Neural cell (in vitro differentiated cells): Measurements from ENCODE around the gene VSIG10L2. TPM values are rescaled to one million over a fixed set of nuclear protein-coding genes. Genes with fewer than 3 reads are reported as not detected.
A peak's percentile ranks its signal among the peaks of the same experiment; 100 is the strongest.

Experiments
- H2AFZ ChIP-seq: fragments of 200-600, 300-800 bp; sonication (generic), shearing (Covaris generic); 2 replicates; pipeline ENCODE4 v1.6.0; 2014; ENCODE audit warnings: low read depth, mild to moderate bottlenecking, antibody characterized with exemption, low read length, moderate library complexity
- H3F3A ChIP-seq: fragments of 200-600 bp; shearing (Covaris generic); 2 replicates; pipeline ENCODE4 v1.6.1; 2016; ENCODE audit warnings: mild to moderate bottlenecking, moderate library complexity, mixed read lengths, antibody characterized with exemption, low read length; ENCODE audit not compliant: insufficient read depth, poor library complexity, severe bottlenecking
- H3K27ac ChIP-seq: fragments of 200-600, 300-800 bp; sonication (generic), shearing (Covaris generic); 2 replicates; pipeline ENCODE4 v1.5.1; 2014; ENCODE audit warnings: mild to moderate bottlenecking, low read length, moderate library complexity
- H3K27me3 ChIP-seq: fragments of 300-800, 200-600 bp; sonication (generic), shearing (Covaris generic); 2 replicates; pipeline ENCODE4 v1.6.0; 2014; ENCODE audit warnings: mild to moderate bottlenecking, low read depth, low read length, moderate library complexity; ENCODE audit not compliant: insufficient read depth
- H3K36me3 ChIP-seq: fragments of 300-800, 200-600 bp; sonication (generic), shearing (Covaris generic); 2 replicates; pipeline ENCODE4 v1.5.1; 2014; ENCODE audit warnings: mild to moderate bottlenecking, antibody characterized with exemption, low read length, moderate library complexity; ENCODE audit not compliant: insufficient read depth
- H3K4me2 ChIP-seq: fragments of 300-800, 200-600 bp; sonication (generic), shearing (Covaris generic); 2 replicates; pipeline ENCODE4 v1.6.0; 2014; ENCODE audit warnings: mild to moderate bottlenecking, low read length
- H3K4me3 ChIP-seq: fragments of 300-800, 200-600 bp; sonication (generic), shearing (Covaris generic); 2 replicates; pipeline ENCODE4 v1.5.1; 2014; ENCODE audit warnings: mild to moderate bottlenecking, low read length, moderate library complexity
- H3K79me2 ChIP-seq: fragments of 200-600 bp; shearing (Covaris generic); replicated peaks from 2 replicates; pipeline ENCODE4 v1.6.0; 2014; ENCODE audit warnings: mild to moderate bottlenecking, low read length, moderate library complexity; ENCODE audit not compliant: insufficient read depth
- H3K9ac ChIP-seq: fragments of 300-800, 200-600 bp; sonication (generic), shearing (Covaris generic); 2 replicates; pipeline ENCODE4 v1.6.1; 2016; ENCODE audit warnings: mild to moderate bottlenecking, low read length, mixed read lengths
- H3K9me2 ChIP-seq: fragments of 200-600 bp; shearing (Covaris generic); 2 replicates; pipeline ENCODE4 v1.6.1; 2016; ENCODE audit warnings: mild to moderate bottlenecking, low read length, mixed read lengths; ENCODE audit not compliant: insufficient read depth
- H3K9me3 ChIP-seq: fragments of 200-600, 300-800 bp; sonication (generic), shearing (Covaris generic); 2 replicates; pipeline ENCODE4 v1.6.1; 2016; ENCODE audit warnings: mild to moderate bottlenecking, mixed run types, low read length, moderate library complexity, mixed read lengths
- H4K20me1 ChIP-seq: fragments of 200-600 bp; shearing (Covaris generic); 2 replicates; pipeline ENCODE4 v1.6.1; 2016; ENCODE audit warnings: mild to moderate bottlenecking, mixed run types; ENCODE audit not compliant: insufficient read depth
- EP300 ChIP-seq: fragments of 450-650 bp; conservative IDR thresholded peaks from 2 replicates; pipeline ENCODE4 v1.6.1; 2014; ENCODE audit warnings: antibody characterized with exemption, mild to moderate bottlenecking, moderate library complexity; ENCODE audit not compliant: poor library complexity, severe bottlenecking
- EZH2 ChIP-seq: fragments of 200-600, 300-800 bp; shearing (Covaris generic), sonication (generic); IDR thresholded peaks from 2 replicates; pipeline ENCODE4 v1.6.1; 2014; ENCODE audit warnings: antibody characterized with exemption, low read length, borderline replicate concordance, mild to moderate bottlenecking; ENCODE audit not compliant: insufficient read depth, poor library complexity, severe bottlenecking
- MXI1 ChIP-seq: fragments of 450-650 bp; conservative IDR thresholded peaks from 2 replicates; pipeline ENCODE4 v1.6.1; 2014; ENCODE audit warnings: antibody characterized with exemption, mild to moderate bottlenecking; ENCODE audit not compliant: poor library complexity, severe bottlenecking
- POLR2AphosphoS5 ChIP-seq: IDR thresholded peaks from 2 replicates; pipeline ENCODE4 v1.6.1; 2012
- RAD21 ChIP-seq: fragments of 450-650 bp; conservative IDR thresholded peaks from 2 replicates; pipeline ENCODE4 v1.6.1; 2014; ENCODE audit warnings: antibody characterized with exemption, mild to moderate bottlenecking, moderate library complexity
- SMC3 ChIP-seq: fragments of 450-650 bp; conservative IDR thresholded peaks from 2 replicates; pipeline ENCODE4 v1.6.1; 2014; ENCODE audit warnings: antibody characterized with exemption, mild to moderate bottlenecking, moderate library complexity; ENCODE audit not compliant: poor library complexity
- TAF1 ChIP-seq: IDR thresholded peaks from 2 replicates; pipeline ENCODE4 v1.6.1; 2012; ENCODE audit warnings: low read depth
- polyA plus RNA-seq: library from polyadenylated mRNA; depleted of rRNA; stranded (reverse); fragments of >200 nt; gene quantifications from 2 replicates; pipeline ENCODE4 v1.2.3, GENCODE V29; 2014
- TF ChIP-seq, protein P1 (sequence below): IDR thresholded peaks from 2 replicates; pipeline ENCODE4 v1.6.1; 2012; ENCODE audit warnings: borderline replicate concordance
- TF ChIP-seq, protein P2 (sequence below): fragments of 450-650 bp; IDR thresholded peaks from 2 replicates; pipeline ENCODE4 v1.5.1; 2014; ENCODE audit warnings: antibody characterized with exemption, mild to moderate bottlenecking, moderate library complexity; ENCODE audit not compliant: poor library complexity, severe bottlenecking

The VSIG10L2 gene
- polyA plus RNA-seq, 1 donor from 2014 or later: not detected

DNA sequence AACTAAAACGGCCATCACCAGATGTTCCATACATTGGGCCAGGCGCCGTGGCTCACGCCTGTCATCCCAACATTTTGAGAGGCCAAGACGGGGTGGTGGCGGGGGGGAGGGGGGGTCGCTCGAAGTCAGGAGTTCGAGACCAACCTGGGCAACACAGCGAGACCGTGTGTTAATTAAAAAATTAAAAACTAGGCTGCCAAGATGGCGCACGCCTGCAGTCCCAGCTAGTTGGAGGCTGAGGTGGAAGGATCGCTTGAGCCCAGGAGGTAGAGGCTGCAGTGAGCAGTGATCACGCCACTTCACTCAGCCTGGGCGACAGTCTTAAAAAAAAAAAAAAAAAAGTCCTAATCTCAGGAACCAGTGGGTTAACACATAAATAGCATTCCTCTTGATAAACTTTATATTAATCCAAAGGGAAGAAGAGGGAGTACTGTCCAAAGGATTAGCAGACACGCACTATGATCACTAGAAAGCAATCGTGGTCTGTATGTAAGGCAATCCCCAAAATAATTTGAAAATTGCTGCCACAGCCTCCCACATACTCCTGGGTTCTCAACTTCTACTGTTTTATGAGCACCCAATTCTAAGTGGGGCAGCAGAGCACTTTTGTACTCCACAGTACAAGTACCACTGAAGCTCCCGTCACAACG is 43.4 kb upstream of the VSIG10L2 start:
- no peak for TF ChIP-seq MXI1
- no peak for TF ChIP-seq RAD21
- no peak for TF ChIP-seq EP300
- TF ChIP-seq EZH2: no peak
- no peak for TF ChIP-seq SMC3
- no peak for TF ChIP-seq TAF1
- TF ChIP-seq, protein P1, sequence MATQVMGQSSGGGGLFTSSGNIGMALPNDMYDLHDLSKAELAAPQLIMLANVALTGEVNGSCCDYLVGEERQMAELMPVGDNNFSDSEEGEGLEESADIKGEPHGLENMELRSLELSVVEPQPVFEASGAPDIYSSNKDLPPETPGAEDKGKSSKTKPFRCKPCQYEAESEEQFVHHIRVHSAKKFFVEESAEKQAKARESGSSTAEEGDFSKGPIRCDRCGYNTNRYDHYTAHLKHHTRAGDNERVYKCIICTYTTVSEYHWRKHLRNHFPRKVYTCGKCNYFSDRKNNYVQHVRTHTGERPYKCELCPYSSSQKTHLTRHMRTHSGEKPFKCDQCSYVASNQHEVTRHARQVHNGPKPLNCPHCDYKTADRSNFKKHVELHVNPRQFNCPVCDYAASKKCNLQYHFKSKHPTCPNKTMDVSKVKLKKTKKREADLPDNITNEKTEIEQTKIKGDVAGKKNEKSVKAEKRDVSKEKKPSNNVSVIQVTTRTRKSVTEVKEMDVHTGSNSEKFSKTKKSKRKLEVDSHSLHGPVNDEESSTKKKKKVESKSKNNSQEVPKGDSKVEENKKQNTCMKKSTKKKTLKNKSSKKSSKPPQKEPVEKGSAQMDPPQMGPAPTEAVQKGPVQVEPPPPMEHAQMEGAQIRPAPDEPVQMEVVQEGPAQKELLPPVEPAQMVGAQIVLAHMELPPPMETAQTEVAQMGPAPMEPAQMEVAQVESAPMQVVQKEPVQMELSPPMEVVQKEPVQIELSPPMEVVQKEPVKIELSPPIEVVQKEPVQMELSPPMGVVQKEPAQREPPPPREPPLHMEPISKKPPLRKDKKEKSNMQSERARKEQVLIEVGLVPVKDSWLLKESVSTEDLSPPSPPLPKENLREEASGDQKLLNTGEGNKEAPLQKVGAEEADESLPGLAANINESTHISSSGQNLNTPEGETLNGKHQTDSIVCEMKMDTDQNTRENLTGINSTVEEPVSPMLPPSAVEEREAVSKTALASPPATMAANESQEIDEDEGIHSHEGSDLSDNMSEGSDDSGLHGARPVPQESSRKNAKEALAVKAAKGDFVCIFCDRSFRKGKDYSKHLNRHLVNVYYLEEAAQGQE: no peak
- TF ChIP-seq, protein P2, sequence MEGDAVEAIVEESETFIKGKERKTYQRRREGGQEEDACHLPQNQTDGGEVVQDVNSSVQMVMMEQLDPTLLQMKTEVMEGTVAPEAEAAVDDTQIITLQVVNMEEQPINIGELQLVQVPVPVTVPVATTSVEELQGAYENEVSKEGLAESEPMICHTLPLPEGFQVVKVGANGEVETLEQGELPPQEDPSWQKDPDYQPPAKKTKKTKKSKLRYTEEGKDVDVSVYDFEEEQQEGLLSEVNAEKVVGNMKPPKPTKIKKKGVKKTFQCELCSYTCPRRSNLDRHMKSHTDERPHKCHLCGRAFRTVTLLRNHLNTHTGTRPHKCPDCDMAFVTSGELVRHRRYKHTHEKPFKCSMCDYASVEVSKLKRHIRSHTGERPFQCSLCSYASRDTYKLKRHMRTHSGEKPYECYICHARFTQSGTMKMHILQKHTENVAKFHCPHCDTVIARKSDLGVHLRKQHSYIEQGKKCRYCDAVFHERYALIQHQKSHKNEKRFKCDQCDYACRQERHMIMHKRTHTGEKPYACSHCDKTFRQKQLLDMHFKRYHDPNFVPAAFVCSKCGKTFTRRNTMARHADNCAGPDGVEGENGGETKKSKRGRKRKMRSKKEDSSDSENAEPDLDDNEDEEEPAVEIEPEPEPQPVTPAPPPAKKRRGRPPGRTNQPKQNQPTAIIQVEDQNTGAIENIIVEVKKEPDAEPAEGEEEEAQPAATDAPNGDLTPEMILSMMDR: no peak
- no peak for TF ChIP-seq POLR2AphosphoS5
- H3K4me2 ChIP-seq: peak overlapping the region; percentile 89
- H3K9me2 ChIP-seq: no peaks in the 10 kb centered on the region
- no peaks in the 10 kb centered on the region for H3K9me3 ChIP-seq
- H3K4me3 ChIP-seq: peak overlapping the region; percentile 76
- H3K36me3 ChIP-seq: no peaks in the 10 kb centered on the region
- H3K27me3 ChIP-seq: no peaks in the 10 kb centered on the region
- no peaks in the 10 kb centered on the region for H4K20me1 ChIP-seq
- peak overlapping the region; percentile 73 for H3K9ac ChIP-seq
- H3K79me2 ChIP-seq: peaks cover 7% of the 10 kb centered on the region
- H3K27ac ChIP-seq: peak overlapping the region; percentile 84
- peak overlapping the region; percentile 59 for H2AFZ ChIP-seq
- H3F3A ChIP-seq: no peaks in the 10 kb centered on the region

DNA sequence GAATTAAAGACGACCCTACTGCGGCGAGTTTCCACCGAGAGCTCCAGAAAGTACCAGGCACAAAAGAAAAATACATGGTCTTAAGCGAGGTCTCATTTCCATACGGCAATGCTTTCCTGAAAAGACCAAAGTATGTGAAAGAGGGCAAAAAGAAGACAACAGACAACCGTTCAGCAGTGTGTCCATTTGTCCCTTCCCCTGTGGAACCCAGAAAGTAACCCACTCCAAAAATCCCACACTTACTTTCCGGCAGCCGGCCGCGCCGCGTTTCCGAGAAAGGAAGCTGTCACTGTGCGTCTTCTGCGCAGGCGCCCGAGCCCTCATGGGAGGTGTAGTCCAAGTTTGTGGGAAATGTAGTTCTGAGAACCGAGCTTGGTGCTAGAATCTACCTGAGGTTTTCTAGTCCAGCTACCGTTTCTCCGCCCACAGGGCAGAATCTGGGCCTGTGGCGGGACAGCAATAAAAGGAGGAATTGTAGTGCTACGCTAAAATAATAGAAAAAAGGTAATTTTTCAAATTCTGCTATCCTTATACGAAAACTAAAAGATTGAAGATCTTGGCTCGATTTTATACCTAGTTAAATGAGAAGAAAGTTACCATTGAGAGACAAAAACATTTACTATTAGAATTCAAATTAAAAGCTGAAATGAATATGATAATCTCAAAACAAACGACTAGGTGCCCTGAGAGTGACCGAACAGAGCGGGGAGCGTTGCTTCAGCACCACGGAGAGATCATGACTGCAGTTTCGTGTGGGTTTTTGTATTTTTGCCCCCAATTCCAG is 42.7 kb upstream of the VSIG10L2 start, which contains the start of gene PUS3:
Gene PUS3 (minus strand): TSS at position 280 of the 784 bp plus-strand sequence. CDS start 6,922 bp downstream, outside the sequence.
- Histone ChIP-seq H2AFZ (peak within 1 kb of the TSS; percentile 59), H3K27me3 (no peaks in the 10 kb centered on the region), H3K9me2 (no peaks in the 10 kb centered on the region), H4K20me1 (no peaks in the 10 kb centered on the region), H3K4me3 (peak within 1 kb of the TSS; percentile 76), H3K9me3 (no peaks in the 10 kb centered on the region), H3K4me2 (peak within 1 kb of the TSS; percentile 91), H3K36me3 (no peaks in the 10 kb centered on the region), H3K9ac (peak within 1 kb of the TSS; percentile 73), H3F3A (no peaks in the 10 kb centered on the region), H3K79me2 (peaks cover 7% of the 10 kb centered on the region), H3K27ac (peak within 1 kb of the TSS; percentile 84)
- TF ChIP-seq EZH2 (no peak), MXI1 (peak; percentile 88), RAD21 (no peak), POLR2AphosphoS5 (peak; percentile 72), TAF1 (peak; percentile 83), SMC3 (no peak)
- TF ChIP-seq, protein P1: peak; percentile 19
- TF ChIP-seq, protein P2: no peak
